Body of pancreas (tissue), 4 donors: ENCODE data around the gene ZNF574. TPM values are rescaled to one million over a fixed set of nuclear protein-coding genes. Genes with fewer than 3 reads are reported as not detected.

Experiments used
- ATAC-seq: fragments of 150-250 bp; one replicate; pipeline ENCODE4 v1.9.1; 2016
- DNase-seq, 4 donors: peaks; one replicate each; pipeline ENCODE4 v3.0.0-alpha.2; 2019
- H3K27ac ChIP-seq, 4 donors: fragments of 200-600 bp; sonication (generic); 1 replicate in 3 of 4; 2 replicates in 1 of 4; pipeline versions ENCODE4 v1.5.1 to v1.6.1; 2016 to 2019; ENCODE audit warnings: mild to moderate bottlenecking in 1 of 4, mixed read lengths in 1 of 4, moderate library complexity in 1 of 4
- H3K27me3 ChIP-seq, 2 donors: fragments of 200-600 bp; sonication (generic); one replicate each; pipeline ENCODE4 v1.6.0; 2016; ENCODE audit warnings: mild to moderate bottlenecking in 1 of 2
- H3K36me3 ChIP-seq, 2 donors: fragments of 200-600 bp; sonication (generic); replicated peaks in 1 of 2; 2 replicates each; pipeline ENCODE4 v1.5.1; 2016; ENCODE audit warnings: low read depth in 2 of 2; ENCODE audit not compliant: insufficient read depth in 1 of 2
- H3K4me1 ChIP-seq: fragments of 200-600 bp; sonication (generic); one replicate; pipeline ENCODE4 v1.6.0; 2016
- H3K4me3 ChIP-seq, 2 donors: fragments of 200-600 bp; sonication (generic); 1 replicate in 1 of 2; 2 replicates in 1 of 2; pipeline ENCODE4 v1.5.1; 2016 to 2019
- H3K9me3 ChIP-seq, 3 donors: fragments of 200-600 bp; sonication (generic); 1 replicate in 2 of 3; 2 replicates in 1 of 3; pipeline ENCODE4 v1.5.1; 2016
- CTCF ChIP-seq, 7 experiments: fragments of 450-650 bp in 4 of 7; fragments of 200-600 bp in 3 of 7; sonication (generic) in 3 of 7; IDR thresholded peaks; one replicate each; pipeline ENCODE4 v1.5.1; 2016 to 2019; ENCODE audit warnings: antibody characterized with exemption in 7 of 7
- POLR2A ChIP-seq, 3 donors: fragments of 450-650 bp; IDR thresholded peaks; one replicate each; pipeline ENCODE4 v1.6.1; 2016; ENCODE audit warnings: antibody characterized with exemption in 3 of 3, mild to moderate bottlenecking in 2 of 3
- WGBS, 2 donors: methylation state at CpG; one replicate each; pipeline ENCODE4 v1.1.5; 2017; 5-methylcytosine and 5-hydroxymethylcytosine counted together
- intact Hi-C: fragments of 100-400 bp; cut with DNase I; formaldehyde crosslinking; loops from one replicate; pipeline ENCODE4 v1.15.1; 2023
- total RNA-seq, 2 donors: library from RNA; depleted of rRNA; stranded (reverse); fragments of >200 nt; gene quantifications; one replicate each; pipeline ENCODE4 v1.1.0, GENCODE V29; 2016

Gene ZNF574
- total RNA-seq, 2 donors from 2014 or later: 8.6 to 14.2 TPM

GRCh38 chr19:42081584-42082203 is 5.7 kb downstream of the ZNF574 start:
- Histone ChIP-seq H3K4me3 (no peak overlapping the region), H3K9me3 (no peaks in the 10 kb centered on the region), H3K36me3 (peaks cover 19 to 22% of the 10 kb centered on the region in 2 donors), H3K4me1 (peaks cover 25% of the 10 kb centered on the region), H3K27me3 (no peaks in the 10 kb centered on the region), H3K27ac (no peak overlapping the region)
- intact Hi-C loops: no loop called here
- DNase-seq (peak in 3 of 4 donors; percentile 36 to 43 (median 36)), ATAC-seq (peak; percentile 58)
- 39 to 60% methylated on average over 2 of the region's 2 CpGs for WGBS, 2 donors
- TF ChIP-seq POLR2A (IDR thresholded peaks at IDR 0.05) (no peak), CTCF (IDR thresholded peaks at IDR 0.05) (peak; percentile 16 to 52 (median 51))

GRCh38 chr19:42083537-42083936 is 7.6 kb downstream of the ZNF574 start:
- H3K27me3 ChIP-seq: no peaks in the 10 kb centered on the region
- WGBS, 2 donors: 95 to 97% methylated on average over 5 of the region's 5 CpGs
- peaks cover 14% of the 10 kb centered on the region for H3K4me1 ChIP-seq
- intact Hi-C loops: no loop called here
- no peak overlapping the region for H3K27ac ChIP-seq
- H3K9me3 ChIP-seq: no peaks in the 10 kb centered on the region
- peaks cover 19 to 22% of the 10 kb centered on the region in 2 donors for H3K36me3 ChIP-seq
- TF ChIP-seq CTCF (IDR thresholded peaks at IDR 0.05) (no peak), POLR2A (IDR thresholded peaks at IDR 0.05) (no peak)
- no peak overlapping the region for H3K4me3 ChIP-seq
- ATAC-seq (no peak), DNase-seq (no peak)

DNA sequence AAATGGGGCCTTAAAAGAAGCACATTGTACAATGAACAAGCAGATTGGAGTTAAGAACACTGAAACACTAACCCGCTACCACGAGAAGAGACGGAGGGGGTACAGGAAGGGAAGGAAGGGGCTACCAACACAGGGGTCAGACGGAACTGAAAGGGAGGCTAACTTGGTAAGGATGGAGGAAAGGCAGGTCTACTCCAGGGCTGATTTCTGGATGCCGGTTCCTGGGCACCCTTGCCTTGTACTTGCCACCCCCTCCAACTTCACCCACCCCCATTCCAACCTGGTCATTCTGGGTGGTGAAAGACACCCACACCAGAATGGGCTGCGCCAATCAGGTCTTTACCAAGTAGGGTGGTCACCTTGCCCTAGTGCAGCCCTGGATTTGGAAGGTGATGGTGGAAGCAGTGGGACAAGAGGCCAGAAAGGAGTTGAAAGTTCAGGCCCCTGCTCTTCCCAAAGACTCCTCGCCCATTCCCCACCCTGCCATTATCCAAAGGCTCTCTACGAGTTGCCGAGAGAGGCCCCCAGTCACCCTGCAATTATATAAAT is 10.3 kb downstream of the ZNF574 start:
- H3K9me3 ChIP-seq: no peaks in the 10 kb centered on the region
- ATAC-seq (no peak), DNase-seq (no peak)
- H3K27me3 ChIP-seq: no peaks in the 10 kb centered on the region
- peaks cover 10% of the 10 kb centered on the region for H3K4me1 ChIP-seq
- H3K4me3 ChIP-seq: no peak overlapping the region
- peak in 1 of 3 donors; percentile 2 for TF ChIP-seq POLR2A (IDR thresholded peaks at IDR 0.05)
- no peak for TF ChIP-seq CTCF (IDR thresholded peaks at IDR 0.05)
- intact Hi-C loops: no loop called here
- peaks cover 0 to 4% of the 10 kb centered on the region in 2 donors for H3K36me3 ChIP-seq
- H3K27ac ChIP-seq: no peak overlapping the region
- 87 to 92% methylated on average over 9 of the region's 9 CpGs for WGBS, 2 donors

DNA sequence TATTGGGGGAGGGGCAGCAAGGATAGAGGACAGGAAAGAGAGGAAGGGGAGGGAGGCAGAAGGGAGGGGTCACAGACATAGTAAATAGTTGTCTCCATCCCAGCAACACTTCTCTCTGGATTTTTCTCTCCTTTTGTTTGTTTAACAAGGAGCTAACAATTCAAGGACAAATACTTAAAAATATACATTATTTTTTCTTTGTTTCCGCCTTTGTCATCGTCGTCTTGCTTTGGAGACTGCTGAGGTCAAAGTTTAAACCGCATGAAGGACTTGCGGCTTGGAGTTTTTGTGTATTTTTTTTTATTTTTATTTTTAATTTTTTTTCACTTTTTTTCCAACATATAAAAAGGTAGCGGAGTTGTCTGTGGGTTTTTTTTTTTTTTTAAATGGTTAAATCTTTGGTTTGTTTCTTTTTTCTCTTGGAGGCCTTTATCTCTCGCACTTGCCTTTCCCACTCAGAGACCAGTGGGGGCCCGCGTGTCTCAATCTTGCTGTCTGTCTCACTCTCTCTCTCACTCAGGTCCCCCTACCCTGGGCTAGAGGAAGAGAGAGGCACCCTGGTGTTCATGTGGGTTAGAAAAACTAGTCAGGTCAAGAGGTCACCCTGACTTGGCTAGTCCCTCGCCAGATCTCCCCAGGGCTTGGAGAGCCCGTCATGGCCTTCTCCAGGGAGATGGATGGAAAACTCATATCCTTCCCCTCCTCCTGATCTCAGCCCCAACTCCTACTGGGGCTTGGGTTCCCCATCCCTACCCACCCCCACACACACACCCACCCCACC is 11.0 kb downstream of the ZNF574 start:
- Histone ChIP-seq H3K27me3 (no peaks in the 10 kb centered on the region), H3K4me1 (peaks cover 3% of the 10 kb centered on the region), H3K9me3 (no peaks in the 10 kb centered on the region), H3K27ac (no peak overlapping the region), H3K4me3 (no peak overlapping the region), H3K36me3 (peaks cover 0 to 4% of the 10 kb centered on the region in 2 donors)
- intact Hi-C loops: no loop called here
- TF ChIP-seq CTCF (IDR thresholded peaks at IDR 0.05) (no peak), POLR2A (IDR thresholded peaks at IDR 0.05) (no peak)
- DNase-seq (no peak), ATAC-seq (no peak)
- 61 to 69% methylated on average over 11 of the region's 11 CpGs for WGBS, 2 donors
